Hippocampal formation (tissue), 2 donors: ENCODE results near the gene KAZN.

Source experiments
- DNase-seq, 2 donors: peaks; one replicate each; lab custom pipeline; 2025; lab: John Stamatoyannopoulos, UW

KAZN gene

DNA sequence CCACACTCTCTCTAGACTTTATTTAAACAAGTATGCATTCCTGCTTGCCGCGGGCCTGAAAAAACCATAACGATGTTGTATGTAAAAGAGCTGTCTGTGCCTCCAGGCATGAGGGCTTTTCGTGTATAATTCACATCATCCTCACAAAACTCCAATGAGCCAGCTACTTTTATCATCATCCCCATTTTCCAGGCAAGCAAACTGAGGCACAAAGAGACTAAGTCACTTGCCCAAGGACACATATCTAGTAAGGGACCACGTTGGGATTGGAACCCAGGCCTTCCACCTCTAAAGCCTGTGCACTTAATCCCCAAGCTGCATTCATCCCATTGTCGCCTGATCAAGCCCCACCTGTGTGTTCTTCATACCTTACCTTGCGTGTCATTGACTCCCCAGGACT, 226.9 kb downstream of the KAZN start:
- no peak for DNase-seq

DNA sequence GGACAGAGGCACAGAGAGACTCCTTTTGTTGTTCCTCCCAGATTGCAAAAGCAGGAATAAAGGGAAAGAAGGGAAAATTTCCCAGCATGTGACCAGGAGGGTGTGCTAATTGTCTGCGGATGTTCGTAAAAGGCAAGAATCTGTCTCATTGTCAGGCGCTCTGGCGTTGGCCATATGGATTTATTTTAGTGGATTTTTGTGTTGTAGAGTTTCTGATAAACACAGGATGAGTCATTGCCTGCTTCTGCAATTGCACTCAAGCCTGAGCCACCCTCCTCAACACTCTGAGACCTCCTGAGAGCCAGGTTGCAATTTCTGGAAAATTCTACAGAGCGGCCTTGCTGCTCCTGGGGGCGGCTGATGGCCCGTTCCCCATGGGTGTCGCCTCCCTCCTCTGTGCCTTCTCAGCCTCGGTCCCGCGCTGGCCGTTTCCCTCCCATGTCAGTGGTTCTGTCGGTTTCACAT, 227.7 kb downstream of the KAZN start:
- DNase-seq: no peak

DNA sequence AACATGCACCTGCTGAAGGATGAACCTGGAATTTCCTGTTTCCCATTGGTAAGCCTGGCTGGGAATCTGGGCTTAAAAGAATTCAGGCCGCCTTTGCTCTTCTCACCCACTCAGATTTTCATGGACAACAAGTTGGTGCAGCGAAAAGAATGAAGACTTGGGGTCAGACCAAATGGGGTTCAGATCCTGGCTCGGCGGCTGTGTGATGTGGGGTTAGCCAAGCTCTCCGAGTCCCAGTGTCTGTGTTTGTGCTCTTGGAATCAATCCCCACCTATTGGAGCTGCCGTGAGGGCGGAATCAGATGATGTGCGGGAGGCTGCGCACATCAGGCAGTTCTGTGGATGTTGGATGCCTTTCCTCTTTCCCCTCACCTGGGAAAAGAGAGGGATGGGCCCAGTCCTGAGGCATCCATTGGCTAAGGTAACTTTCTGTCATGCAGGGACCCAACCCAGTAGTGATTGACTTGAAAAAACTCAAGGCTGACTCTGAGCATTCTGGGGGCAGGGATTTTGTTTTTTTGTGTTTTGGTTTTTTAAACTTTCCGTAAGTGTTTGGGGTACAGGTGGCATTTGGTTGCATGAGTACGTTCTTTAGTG, 228.3 kb downstream of the KAZN start:
- DNase-seq: no peak

DNA sequence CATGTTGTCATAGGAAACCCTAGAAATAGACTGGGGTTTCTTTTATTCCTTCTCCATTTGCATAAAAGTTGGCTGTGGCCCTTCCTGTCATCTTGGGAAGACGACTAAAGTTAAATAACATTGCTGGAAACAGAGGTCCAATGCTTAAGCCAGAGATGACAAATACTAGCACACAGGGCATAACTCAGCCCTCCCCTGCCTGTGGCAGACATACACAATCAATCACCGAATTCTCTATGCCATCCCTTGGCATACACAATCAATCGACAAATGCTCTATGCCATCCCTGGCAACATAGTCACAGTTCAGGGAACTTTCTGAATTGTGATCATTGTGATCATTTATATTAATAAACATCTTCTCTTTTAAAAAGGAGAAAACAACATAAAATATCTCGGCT, 229.4 kb downstream of the KAZN start:
- DNase-seq: no peak

DNA sequence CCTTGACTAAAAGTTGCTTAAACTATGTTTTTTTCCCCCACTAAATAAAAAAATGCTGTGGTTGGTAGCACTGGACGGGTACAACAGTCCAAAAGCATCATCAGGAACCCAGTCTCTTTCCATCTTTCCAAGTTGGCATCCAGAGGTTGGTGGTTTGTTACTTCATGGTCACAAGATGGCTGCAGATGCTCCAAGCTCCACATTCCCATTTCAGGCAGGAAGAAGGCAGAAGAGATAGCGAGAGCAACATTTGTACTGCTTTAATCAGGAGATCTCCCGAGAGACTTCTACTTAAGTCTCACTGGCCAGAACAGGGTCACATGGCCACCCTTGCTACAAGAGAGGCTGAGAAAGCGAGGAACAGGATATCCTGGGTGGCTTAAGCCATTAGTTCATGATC, 230.2 kb downstream of the KAZN start:
- DNase-seq: no peak

DNA sequence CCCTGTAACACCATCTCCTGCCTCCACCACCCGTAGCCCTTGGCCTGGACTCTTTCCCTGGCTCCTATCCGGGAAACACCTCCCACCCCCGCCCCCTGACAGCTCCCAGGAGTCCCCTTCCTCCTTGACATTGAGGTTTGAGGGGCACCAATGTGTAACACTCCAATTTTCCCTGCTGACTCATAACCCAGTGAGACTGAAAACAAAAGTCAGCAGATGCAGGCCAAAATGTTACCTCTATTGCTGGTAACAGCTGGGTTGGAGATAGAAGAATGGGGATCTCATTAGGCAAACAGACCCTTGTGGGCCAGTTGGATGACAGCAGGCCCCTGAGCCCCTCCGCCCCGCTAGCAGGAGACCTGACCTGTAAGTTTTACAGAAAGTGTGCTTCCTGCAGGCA, 237.2 kb downstream of the KAZN start:
- DNase-seq: no peak

DNA sequence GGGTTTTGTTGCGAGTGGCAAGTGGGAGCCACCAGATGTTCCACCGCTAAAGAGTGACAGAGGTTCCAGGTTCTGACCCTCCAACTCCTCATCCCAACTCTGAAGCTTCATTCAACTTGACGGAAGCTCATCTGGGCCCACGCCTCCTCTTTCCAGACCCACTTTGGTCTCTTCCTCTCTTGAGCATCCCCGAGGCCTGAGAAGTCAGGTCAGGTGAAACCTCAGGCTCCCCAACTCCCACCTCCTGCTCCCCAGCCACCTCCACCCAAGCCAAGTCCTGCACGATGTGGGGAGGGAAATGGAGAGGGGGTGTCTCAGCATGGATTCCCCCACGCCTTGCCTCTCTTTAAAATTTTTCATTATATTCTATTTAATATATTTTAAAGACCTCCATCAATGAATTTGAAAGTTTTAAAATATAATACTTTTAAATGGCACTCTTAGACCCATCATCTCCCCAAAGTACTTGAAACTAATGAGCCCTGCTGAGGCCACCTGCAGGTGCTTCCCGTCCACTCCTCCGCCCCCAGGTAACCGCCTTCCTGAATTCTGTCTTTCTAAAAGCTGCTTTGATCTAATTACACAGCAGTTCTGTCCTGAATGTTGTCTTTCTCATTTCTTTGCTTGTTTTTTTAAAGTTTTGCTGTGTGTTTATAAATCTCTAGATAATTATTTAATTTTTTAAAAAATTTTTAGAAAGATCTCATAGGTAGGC, 238.1 kb downstream of the KAZN start:
- DNase-seq: no peak

DNA sequence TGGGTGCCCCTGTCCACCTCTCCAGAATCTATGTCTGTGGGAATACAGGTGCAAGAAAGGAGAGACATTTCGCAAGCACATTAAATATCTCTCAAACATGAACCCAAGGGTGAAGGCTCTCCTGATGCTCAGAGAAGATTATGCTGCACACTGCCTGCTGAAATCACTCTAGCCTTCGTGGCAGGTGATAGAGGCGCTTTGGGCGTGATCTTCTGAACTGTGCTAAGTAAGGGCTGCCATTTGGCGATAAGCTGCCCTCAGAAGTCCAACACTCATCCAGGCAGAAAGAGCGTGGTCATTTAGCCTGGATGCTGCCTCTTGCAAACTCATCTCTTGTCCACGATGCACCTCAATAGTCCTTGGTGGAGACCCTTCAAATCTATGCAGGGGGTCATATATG, 241.9 kb downstream of the KAZN start:
- DNase-seq: no peak

DNA sequence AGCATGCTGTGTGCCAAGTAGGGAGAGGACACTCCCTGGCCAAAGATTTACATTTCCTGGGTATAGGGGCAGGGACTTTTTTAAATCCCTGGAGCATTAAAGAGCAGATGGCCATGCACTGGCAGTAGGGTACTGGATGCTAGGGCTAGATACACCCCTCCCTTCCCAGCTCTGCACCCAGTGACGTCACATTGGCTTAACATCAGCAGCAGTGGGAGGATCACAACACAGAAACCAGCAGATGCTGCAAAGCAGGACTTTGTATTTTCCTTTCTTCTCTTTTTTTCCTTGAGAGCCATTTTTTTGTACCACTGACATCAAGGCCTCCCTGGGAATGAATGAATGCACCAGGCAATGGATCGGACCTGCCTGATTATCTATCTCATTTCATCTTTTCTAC, 243.0 kb downstream of the KAZN start:
- no peak for DNase-seq

DNA sequence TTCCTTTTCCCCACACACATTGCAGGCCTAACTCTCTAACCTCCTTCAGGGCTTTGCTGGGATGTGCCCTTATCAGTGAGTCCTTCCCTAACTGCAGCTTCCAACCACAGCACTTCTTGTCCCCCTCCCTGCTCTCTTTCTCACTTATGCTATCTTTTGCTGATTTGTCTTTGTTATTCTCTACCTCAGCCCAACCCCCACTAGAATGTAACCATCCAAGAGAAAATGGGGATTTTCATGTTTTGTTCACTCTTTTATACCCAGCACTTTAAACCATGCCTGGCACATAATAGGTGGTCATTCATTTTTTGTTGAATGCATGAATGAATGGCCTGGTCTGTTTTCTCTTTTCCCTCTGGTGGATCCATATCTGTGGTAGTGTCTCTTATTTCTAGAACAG, 243.5 kb downstream of the KAZN start:
- DNase-seq: no peak

DNA sequence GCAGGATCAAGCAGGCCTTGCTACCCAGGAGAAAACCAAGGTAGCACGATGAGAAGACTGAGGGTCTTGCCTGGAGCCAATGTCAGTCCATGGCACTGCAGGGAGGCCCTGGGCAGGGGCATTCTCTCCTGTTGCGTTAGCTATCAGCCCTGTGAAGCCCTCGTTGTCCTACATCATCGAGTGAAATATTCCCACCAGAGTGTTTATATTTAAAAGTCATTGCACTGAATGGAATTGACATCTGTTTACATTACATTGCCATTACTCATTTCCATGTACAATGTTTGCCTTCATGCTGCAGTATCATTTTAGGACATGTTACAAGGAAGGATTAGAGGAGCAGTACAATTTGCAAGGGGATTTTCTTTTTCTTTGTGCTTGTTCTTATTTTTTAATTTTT, 243.9 kb downstream of the KAZN start:
- DNase-seq: no peak

DNA sequence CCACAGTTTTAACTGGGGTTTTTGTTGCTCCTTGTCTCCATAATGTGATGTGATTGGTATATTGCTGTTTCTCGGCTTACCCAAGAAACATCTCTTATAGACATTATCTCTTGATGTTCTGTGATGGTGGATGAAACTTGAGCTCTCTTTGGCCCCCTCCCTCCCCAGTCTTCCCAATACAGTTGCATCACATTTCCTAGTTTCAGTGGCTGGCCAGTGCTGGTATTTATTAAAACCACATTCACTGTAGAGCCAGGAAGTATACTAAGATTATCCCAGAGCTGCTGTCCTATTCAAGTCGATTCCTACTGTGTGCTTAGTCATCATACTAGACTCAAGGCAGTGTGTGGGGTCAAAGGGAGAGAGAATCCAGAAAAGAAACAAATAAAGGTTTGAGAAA, 244.4 kb downstream of the KAZN start:
- no peak for DNase-seq

DNA sequence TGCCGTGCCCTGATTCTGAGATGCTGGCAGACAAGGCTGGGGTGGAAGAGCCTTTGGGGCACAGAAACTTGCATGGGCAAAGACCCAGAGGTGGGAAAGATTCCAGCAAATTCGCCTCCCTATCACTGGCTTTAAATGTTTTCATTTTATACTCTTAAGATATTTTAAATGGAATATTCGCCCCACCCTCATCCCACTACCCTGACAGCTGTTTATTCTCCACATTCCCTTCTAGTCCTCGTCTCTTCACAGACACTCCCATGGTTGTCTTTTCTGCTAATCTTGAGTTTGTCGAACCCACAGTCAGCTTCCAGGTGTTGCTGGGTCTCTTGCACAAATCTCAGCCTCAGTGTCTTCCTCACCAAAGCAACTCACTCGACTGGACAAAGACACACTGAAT, 245.0 kb downstream of the KAZN start:
- no peak for DNase-seq

DNA sequence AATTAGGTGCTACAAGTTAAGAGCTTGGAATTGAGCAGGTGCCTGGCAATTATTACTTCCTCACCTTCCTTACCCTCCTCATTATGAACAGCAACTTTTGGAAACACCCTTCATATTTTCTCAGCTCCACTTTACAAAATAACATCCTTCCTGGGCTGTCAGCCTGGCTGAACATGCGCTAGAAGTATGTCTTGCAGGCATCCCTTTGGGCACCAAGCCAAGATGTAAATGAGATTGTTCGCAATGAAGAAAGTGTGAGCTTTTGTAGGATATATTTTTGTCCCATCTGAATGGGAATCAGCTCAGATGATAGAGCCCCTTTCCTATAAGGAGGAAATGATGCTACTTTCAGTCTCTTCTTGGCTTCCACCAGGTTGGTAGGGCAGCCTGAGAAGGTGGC, 245.9 kb downstream of the KAZN start:
- DNase-seq: no peak

DNA sequence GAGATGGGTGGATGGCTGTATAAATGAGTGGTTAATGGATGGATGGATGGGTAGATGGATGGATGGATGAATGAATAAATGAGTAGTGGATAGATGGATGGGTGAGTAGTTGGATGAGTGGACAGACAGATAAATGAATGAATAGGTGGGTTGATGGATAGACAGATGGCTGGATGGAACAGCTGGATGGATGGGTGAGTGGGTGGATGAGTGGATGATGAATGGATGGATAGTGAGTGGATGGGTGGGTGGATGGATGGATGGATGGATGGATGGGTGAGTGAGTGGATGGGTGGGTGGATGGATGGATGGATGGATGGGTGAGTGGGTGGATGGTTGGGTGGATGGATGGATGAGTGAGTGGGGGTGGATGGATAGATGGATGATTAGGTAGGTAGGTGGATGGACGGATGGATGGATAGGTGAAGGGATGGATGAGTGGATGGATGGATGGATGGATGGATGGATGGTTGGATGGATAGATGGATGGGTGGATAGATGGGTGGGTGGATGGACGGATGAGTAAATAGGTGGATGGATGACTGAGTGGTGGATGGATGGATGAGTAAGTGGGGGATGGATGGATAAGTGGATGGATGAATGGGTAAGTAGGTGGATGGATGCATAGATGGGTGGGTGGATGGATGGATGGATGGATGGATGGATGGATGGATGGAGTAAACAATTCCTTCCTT, 246.6 kb downstream of the KAZN start:
- no peak for DNase-seq

DNA sequence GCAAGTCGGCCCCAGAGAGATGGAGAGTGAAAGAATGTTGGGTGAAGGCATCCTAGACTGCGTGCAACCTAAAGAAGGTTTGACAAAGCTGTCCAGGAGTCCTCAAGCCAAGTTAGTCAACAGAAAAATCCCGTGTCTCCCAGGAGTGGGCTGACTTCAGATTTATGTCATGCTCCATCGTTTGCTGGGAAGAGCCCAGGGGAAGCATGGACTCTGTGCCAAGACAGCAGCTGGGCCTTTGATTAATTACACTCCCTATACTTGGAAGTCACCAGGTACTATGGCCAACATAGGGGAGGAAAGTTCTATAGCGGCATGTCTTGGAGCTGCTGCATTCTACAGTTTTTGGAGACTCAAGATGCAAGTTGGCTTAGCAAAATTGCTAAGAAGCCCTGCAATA, 247.4 kb downstream of the KAZN start:
- no peak for DNase-seq

DNA sequence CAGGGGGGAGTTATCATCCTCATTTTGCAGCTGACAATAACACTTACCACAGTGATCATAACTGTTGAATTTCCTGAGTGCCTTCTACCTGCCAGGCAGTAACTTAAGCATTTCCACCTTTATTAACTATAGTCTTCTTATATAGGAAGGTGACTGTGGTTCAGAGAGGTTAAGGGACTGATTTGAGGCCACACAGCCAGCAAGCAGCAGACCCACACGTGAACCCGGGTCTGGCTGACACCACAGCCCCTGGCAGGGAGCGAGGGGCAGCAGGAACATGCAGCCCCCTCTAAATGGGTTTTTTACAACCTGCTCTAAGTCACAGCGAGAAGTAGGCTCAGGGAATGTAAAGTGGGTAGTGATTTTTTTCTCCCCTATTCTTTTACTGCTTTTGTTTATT, 248.2 kb downstream of the KAZN start:
- DNase-seq: no peak

DNA sequence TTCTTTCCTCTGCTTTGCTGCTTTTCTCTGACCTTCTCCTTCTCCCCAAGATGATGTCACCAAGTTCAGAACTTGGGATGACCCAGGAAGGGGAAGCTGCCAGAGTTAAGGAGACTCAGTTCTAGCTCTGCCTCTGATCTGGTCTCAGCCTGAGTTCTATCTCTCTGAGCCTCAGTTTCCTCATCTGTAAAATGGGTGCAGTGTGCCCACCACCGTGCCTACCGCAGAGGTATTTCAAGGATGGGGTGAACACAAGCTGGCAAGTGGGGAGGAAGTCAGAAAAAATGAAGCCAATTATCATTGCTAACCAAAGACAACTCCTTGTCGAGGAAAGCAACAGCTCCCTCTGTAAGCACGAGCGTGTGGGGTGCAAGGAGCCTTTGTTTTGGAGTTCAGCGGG, 249.7 kb downstream of the KAZN start:
- no peak for DNase-seq

DNA sequence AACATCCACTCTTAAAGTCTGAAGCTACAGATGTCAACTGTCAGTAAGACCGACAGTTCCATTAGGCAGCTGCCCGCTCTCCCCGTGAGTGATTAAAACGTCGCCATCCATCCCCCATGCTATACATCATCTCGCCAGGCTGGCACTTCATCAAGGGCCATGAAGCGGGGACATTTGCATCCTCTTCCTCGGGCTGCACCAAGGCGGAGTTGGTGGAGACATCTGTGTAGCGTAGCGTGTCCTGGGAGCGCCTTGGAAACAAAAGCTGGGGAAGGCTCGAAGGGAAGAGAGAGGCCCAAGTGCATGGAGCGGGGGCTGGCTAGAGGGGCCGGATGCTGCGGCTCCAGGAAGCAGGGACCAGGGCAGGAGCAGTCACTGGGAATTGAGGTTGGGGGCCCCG, 250.1 kb downstream of the KAZN start:
- DNase-seq: no peak

DNA sequence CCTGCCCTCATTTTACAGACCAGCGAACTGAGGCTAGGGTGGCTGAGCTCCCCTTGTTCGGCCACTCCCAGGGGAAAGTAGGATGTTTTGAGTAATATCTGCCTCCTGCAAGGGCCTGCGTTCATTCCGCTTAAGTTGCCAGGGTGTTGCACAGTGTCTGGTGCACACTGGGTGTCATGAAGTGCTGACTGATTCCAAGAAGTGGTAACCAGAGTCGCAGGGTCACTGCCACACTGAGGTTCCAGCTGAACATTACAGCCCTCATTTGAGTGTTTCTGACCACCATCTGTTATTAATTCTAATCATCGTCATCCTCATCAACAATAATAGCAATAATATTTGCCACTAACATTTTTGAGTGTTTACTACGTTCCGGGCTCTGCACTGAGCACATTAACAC, 250.6 kb downstream of the KAZN start:
- no peak for DNase-seq

DNA sequence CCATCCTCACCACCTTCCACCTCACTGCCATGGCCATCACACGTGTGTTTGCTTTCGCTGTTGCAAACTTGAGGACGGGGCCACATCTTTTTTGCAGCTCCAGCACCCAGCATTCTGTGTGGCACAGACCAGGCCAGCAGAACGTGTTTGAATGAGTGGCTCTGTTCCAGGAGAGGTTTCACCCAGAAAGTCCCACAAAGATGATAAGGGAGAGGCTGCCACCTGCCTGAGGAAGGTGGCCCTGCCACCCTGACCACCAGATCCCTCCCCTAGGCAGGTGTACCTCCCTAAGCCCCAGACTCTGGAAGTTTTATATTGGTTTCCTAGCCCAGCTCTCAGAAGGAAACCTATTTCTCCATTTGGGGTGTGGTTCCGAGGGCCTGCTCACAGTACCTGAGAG, 252.1 kb downstream of the KAZN start:
- DNase-seq: no peak

DNA sequence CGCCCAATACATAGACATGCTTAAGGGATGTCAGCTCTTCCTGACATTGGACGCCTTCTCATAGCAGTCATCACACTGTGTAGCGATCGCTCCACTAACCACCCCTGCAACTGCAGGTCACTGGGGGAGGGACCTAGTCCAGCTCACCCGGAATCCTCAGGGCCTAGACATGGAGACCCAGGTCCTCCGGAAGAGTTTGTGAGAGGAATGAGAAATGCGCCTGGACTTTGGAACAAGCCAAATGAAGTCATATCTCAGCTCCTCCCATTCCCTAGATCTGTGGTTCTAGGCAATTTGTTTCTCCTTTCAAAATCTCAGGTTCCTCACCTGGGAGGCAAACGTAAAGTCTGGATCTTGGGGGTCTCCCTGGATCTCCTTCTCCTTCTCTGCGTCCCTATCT, 253.3 kb downstream of the KAZN start:
- no peak for DNase-seq

DNA sequence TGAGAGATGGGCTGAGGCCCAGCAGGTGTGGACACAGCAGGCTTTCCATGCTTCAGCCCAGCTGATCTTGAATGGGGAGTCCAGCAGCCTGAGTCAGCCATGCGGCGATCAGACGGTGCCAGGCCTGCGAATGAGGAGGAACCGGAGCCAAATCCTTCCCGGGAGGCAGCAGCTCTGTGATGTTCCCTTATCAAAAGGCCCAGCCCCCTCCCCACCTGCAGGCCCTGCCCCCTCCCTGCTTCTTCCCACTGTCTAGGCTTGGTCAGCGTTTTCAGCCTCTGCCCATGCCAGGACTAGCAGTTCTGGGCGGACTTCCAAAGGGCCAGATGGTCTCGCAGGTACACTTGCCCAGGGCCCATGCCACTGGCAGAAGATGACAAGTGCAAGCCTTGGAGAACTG, 253.8 kb downstream of the KAZN start:
- no peak for DNase-seq

DNA sequence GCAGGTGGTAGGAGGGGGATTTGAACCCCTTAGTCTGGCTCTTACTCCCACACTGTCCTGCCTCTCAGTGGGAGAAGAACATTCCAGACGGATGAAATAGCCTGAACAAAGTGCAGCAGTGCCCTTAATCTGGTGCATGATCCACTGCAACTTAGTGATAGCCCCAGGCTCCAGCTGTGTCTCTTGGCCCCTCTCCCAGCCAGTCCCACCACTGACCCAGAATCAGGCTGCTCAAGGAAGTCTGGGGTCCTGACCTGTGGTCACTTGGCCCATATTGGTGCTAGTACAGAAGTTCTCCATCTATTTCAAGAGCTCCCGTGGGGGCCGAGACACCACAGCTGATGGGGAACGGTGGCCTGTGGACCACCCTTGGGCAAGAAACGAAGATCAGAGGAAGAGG, 255.0 kb downstream of the KAZN start:
- DNase-seq: no peak
